K562 (cell line): ENCODE measurements around the gene DAB1.

Source experiments
- ARID3A ChIP-seq: IDR thresholded peaks from 2 replicates; pipeline ENCODE4 v1.6.1; 2012; ENCODE audit warnings: low read depth, low read length, improper control_type of control experiment, borderline replicate concordance
- CTCF ChIP-seq, 3 experiments: IDR thresholded peaks in 2 of 3; conservative IDR thresholded peaks in 1 of 3; 2 replicates each; pipeline ENCODE4 v1.5.1; 2011 to 2012; ENCODE audit warnings: low read length in 3 of 3, mild to moderate bottlenecking in 3 of 3, control low read depth in 2 of 3, improper control_type of control experiment in 1 of 3, inconsistent platforms in 1 of 3, low read depth in 1 of 3, mixed read lengths in 1 of 3, moderate library complexity in 1 of 3; ENCODE audit not compliant: insufficient read depth in 2 of 3
- PKNOX1 ChIP-seq: fragments of 450-650 bp; IDR thresholded peaks from 2 replicates; pipeline ENCODE4 v1.6.1; 2016
- POLR2A ChIP-seq: fragments of 450-650 bp; conservative IDR thresholded peaks from 2 replicates; pipeline ENCODE4 v1.6.1; 2016
- POLR2AphosphoS5 ChIP-seq: IDR thresholded peaks from 2 replicates; pipeline ENCODE4 v1.6.1; 2011; ENCODE audit warnings: mild to moderate bottlenecking, low read depth, low read length, moderate library complexity; ENCODE audit not compliant: control insufficient read depth, insufficient read depth
- ZBTB33 ChIP-seq: sonication (generic); formaldehyde crosslinking; IDR thresholded peaks from 2 replicates; pipeline ENCODE4 v1.8.1; 2023; ENCODE audit warnings: mild to moderate bottlenecking, missing genetic modification reagents

GRCh38 chr1:57384901-57385300 is 39.0 kb downstream of the DAB1 start:
- TF ChIP-seq POLR2AphosphoS5 = no peak
- no peak for TF ChIP-seq POLR2A
- TF ChIP-seq ZBTB33 (CRISPR knock-in tag) = no peak
- no peak for TF ChIP-seq ARID3A
- no peak for TF ChIP-seq PKNOX1
- no peak for TF ChIP-seq CTCF (IDR thresholded peaks at IDR 0.05 in 2 of 3, conservative IDR thresholded peaks at IDR 0.05 in 1 of 3; ENCODE audit: insufficient read depth in 2 of 3, low read depth in 1 of 3, low read length in 3 of 3)
